WI38 (cell line): ENCODE data around the gene PKIG.

Experiments
- H3K4me3 ChIP-seq: 2 replicates; pipeline ENCODE4 v1.5.1; 2011; ENCODE audit warnings: low read depth, mild to moderate bottlenecking, control low read depth, low read length
- TF ChIP-seq, protein P1 (sequence below): IDR thresholded peaks from 2 replicates; pipeline ENCODE4 v1.5.1; 2012; ENCODE audit warnings: low read depth, mild to moderate bottlenecking, control low read depth, low read length

Gene PKIG

DNA sequence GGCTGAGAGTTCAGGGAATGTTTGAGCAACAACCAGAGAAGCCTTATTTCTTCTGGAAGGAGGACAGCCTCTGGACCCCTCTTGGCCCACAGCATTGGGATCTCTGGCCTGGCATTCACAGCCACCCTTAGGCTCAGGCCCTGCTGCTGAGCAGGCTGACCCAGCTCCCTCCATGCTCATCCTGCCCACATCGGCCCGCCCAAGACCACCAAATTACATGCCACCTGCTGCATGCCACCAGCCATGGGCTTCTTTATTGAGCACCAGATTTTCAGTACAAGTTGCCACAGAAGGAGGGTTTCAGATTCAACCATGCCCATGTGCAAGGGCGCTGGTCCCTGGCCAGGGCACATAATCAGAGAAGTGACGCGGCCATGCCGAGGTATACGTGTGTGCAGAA, 36.9 kb downstream of the PKIG start:
- no peak overlapping the region for H3K4me3 ChIP-seq
- TF ChIP-seq, protein P1, sequence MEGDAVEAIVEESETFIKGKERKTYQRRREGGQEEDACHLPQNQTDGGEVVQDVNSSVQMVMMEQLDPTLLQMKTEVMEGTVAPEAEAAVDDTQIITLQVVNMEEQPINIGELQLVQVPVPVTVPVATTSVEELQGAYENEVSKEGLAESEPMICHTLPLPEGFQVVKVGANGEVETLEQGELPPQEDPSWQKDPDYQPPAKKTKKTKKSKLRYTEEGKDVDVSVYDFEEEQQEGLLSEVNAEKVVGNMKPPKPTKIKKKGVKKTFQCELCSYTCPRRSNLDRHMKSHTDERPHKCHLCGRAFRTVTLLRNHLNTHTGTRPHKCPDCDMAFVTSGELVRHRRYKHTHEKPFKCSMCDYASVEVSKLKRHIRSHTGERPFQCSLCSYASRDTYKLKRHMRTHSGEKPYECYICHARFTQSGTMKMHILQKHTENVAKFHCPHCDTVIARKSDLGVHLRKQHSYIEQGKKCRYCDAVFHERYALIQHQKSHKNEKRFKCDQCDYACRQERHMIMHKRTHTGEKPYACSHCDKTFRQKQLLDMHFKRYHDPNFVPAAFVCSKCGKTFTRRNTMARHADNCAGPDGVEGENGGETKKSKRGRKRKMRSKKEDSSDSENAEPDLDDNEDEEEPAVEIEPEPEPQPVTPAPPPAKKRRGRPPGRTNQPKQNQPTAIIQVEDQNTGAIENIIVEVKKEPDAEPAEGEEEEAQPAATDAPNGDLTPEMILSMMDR: no peak

DNA sequence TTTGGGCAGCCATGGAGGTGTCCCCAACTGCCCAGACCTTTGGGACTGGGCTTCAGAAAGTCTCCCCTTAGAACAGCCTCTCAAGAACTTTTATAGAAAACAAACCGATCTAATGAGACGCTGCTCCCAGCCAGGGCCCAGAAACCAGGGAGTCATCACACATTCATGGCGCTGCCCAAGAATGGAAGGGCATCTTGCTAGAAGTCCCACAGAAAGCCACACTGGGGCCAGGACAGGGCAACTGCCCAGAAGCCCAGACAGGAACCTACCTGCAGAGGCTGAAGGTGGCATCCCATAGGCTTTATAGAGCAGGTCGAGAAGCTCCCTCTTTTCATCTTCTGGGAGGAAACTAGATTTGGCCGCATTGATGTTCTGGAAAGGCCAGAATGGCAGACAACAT, 37.7 kb downstream of the PKIG start:
- H3K4me3 ChIP-seq: no peak overlapping the region
- TF ChIP-seq, protein P1: no peak

DNA sequence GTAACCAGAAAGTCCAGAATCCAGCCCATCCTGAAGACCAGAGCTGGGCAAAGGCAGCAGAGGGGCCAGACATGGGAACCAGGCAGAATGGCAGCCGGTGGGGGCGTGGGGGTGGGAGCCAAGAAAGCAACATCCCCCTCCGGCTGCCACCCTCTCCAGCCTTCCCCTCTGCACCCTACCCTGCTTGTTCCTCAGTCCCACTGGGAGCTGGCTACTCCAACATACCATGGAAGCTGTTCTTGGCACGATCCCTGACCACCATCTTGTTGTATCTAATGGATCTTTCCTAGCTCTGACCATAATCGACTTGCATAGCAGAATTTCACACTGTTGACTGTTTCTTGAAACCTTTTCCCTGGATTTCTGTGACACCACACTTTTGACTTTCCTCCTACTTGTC, 38.9 kb downstream of the PKIG start:
- no peak overlapping the region for H3K4me3 ChIP-seq
- TF ChIP-seq, protein P1: no peak

DNA sequence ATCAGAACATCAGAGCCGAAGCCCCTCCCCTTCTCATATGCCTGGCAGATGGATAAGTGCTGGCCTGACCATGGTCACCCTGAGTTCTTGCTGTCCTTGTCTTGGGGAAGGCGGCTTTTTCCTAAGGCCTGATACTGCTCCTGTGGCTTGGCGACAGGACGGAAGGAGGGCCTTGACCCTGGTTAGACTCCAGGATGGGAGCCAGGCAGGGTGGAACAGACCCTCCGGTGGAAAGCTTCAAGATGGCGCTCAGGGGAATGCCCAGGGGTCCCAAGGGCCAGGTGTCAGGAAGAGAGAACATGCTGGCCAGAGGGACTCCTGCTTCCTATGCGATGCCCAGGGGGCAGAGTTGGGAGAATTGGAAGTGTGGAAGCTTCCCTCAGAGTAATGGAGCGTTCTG, 39.6 kb downstream of the PKIG start:
- H3K4me3 ChIP-seq: no peak overlapping the region
- TF ChIP-seq, protein P1: no peak

DNA sequence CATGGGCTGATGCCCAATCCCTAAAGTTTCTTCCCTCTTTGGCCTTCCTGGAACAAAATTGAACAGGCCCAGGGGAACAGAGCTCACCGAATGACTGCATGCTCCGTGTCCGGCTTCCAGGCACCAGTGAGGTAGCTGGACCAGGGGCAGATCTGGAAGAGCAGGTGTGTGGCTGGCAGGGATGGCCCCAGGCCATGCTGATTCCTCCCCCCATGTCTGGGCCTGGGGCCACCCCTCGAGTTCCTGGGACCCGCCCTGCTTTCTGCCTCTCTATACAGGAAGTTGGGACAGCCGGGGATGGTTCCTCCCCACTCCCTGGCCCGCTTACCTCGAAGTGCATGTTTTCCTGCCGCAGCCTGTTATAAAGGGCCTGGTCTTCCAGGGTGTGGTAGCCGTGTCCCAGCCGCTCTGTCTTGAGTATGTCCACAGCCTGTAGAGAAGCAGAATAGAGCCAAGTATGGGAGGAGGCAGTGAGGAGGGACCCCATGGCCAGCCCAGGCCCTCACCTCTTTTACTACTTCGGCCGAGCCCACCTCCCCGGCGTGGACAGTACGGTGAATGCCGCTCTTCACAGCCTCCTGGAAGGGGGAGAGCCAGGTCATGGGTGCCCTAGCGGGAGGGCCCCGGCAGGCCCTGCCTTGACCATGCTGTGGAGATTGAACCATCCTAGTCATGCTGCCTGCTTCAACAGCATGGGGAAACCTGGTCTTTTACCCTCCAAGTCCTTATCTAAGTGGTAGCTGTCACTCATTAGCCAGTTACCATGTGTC, 40.3 kb downstream of the PKIG start:
- H3K4me3 ChIP-seq: no peak overlapping the region
- TF ChIP-seq, protein P1: no peak

DNA sequence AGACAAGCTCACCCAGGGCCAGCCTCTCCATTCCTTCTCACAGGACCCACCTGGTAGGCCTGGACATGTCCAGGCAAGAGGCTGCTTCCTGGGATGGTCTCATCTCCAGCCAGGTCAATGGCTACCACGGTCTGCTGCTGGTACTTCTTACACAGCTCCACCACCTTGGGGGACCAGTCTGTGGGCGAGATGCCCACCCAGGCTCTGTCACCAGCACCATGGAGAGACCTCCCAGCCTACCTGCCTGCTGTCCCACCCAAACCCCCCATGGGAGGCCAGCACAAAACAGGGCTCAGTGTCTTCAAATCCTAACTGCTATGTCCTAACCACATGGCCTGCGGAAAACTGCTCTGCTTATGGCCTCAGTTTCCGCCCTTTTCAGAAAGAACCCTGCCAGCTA, 41.8 kb downstream of the PKIG start:
- no peak overlapping the region for H3K4me3 ChIP-seq
- TF ChIP-seq, protein P1: no peak

DNA sequence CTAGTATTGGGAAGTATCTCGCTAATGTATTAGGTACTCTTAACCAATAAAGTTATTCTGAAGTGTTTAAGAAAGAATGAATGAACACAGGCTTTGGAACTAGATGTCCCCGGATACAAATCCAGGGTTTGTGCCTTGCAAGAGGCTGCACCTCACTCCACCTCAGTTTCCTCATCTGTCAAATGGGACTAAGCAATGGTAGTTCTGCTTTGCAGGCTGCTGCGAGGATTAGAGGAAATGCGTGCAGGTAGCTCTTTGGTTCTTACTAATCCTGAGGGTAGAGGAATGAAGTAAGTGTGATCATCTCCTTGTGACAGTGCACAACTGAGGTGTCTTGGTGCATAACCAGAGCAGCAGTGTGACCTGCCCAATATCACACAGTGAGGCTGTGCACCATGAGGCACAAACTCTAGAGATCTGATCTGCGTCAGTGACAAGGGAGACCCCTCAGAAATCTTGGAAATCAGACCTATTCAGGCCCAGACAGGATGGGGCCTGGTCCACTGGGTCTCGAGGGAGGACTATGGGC, 42.4 kb downstream of the PKIG start:
- no peak overlapping the region for H3K4me3 ChIP-seq
- TF ChIP-seq, protein P1: no peak
